Spleen (tissue), 11 donors: ENCODE data around the gene LDLRAD4. TPM values are rescaled to one million over a fixed set of nuclear protein-coding genes. Genes with fewer than 3 reads are reported as not detected.

Experiments used
- DNase-seq: peaks from one replicate; pipeline ENCODE4 v3.0.0-alpha.2; 2020
- H3K27ac ChIP-seq, 8 donors: fragments of 200-600 bp; sonication (generic) in 7 of 8; 1 replicate in 4 of 8; 2 replicates in 4 of 8; pipeline versions ENCODE4 v1.5.0 to v1.8.0; 2016 to 2021; ENCODE audit warnings: inconsistent platforms in 4 of 8, mild to moderate bottlenecking in 4 of 8, moderate library complexity in 1 of 8
- H3K27me3 ChIP-seq, 7 donors: fragments of 200-600 bp; sonication (generic) in 6 of 7; replicated peaks in 1 of 7; 1 replicate in 4 of 7; 2 replicates in 3 of 7; pipeline versions ENCODE4 v1.5.0 to v1.8.0; 2016 to 2021; ENCODE audit warnings: inconsistent platforms in 3 of 7, mild to moderate bottlenecking in 1 of 7
- H3K36me3 ChIP-seq, 6 donors: fragments of 200-600 bp; sonication (generic) in 5 of 6; 1 replicate in 4 of 6; 2 replicates in 2 of 6; pipeline versions ENCODE4 v1.5.0 to v1.8.0; 2016 to 2021; ENCODE audit warnings: inconsistent platforms in 2 of 6
- H3K4me1 ChIP-seq, 6 donors: fragments of 200-600 bp; sonication (generic) in 5 of 6; 1 replicate in 3 of 6; 2 replicates in 3 of 6; pipeline versions ENCODE4 v1.5.0 to v1.8.0; 2016 to 2021; ENCODE audit warnings: inconsistent platforms in 3 of 6
- H3K4me3 ChIP-seq, 8 donors: fragments of 200-600 bp; sonication (generic) in 7 of 8; 1 replicate in 4 of 8; 2 replicates in 4 of 8; pipeline versions ENCODE4 v1.5.0 to v1.8.0; 2016 to 2021; ENCODE audit warnings: inconsistent platforms in 4 of 8, mild to moderate bottlenecking in 4 of 8, moderate library complexity in 2 of 8
- H3K9me3 ChIP-seq, 8 donors: fragments of 200-600 bp; sonication (generic) in 7 of 8; 1 replicate in 4 of 8; 2 replicates in 4 of 8; pipeline versions ENCODE4 v1.5.0 to v1.8.0; 2016 to 2021; ENCODE audit warnings: inconsistent platforms in 4 of 8
- POLR2A ChIP-seq, 3 donors: fragments of 450-650 bp; IDR thresholded peaks; one replicate each; pipeline ENCODE4 v1.5.1; 2017; ENCODE audit warnings: antibody characterized with exemption in 3 of 3, mild to moderate bottlenecking in 1 of 3
- POLR2AphosphoS5 ChIP-seq, 3 donors: sonication (generic); formaldehyde crosslinking; IDR thresholded peaks; one replicate each; pipeline ENCODE4 v1.5.1; 2017; ENCODE audit warnings: antibody characterized with exemption in 3 of 3
- WGBS, 5 donors: extraction: QIAGEN DNeasy Blood & Tissue Kit in 3 of 5; methylation state at CpG; one replicate each; pipeline versions ENCODE4 v1.1.5 to v1.1.7; 2013 to 2018; 5-methylcytosine and 5-hydroxymethylcytosine counted together
- intact Hi-C: fragments of 100-400 bp; cut with DNase I; formaldehyde crosslinking; loops from one replicate; pipeline ENCODE4 v1.15.0; 2023; ENCODE audit warnings: low total_unique reads
- polyA plus RNA-seq, 3 donors: library from polyadenylated mRNA; stranded (reverse); fragments of 200-250 nt; gene quantifications; one replicate each; pipeline ENCODE4 v1.2.1, GENCODE V29; 2013
- total RNA-seq, 7 donors: library from RNA; depleted of rRNA in 3 of 7; stranded (reverse); fragments of >200 nt in 3 of 7; fragmentation: NEBNext Ultra II Directional in 4 of 7; extraction: Animal tissue kit (Norgen Biotek cat#: 25700) in 4 of 7; gene quantifications; one replicate each; pipeline versions ENCODE4 v1.1.0 to v1.2.1, GENCODE V29; 2016 to 2021
- TF ChIP-seq, protein P1 (sequence below), 11 experiments: fragments of 200-600 bp in 7 of 11; fragments of 450-650 bp in 4 of 11; sonication (generic) in 4 of 11; IDR thresholded peaks in 8 of 11; conservative IDR thresholded peaks in 3 of 11; 1 replicate in 7 of 11; 2 replicates in 4 of 11; pipeline versions ENCODE4 v1.4.0 to v1.8.0; 2016 to 2021; ENCODE audit warnings: antibody characterized with exemption in 11 of 11, inconsistent platforms in 4 of 11, mild to moderate bottlenecking in 1 of 11
- donor health status: healthy with polysubstance abuse.
- donor health status: DM: no; HTN: no; CAD: no; lungs with moderate emphysema.
- donor health status: DM: no; HTN: no; CAD: no.
- donor health status: Bipolar disorder and iron deficiency.
- donor health status: healthy.
- donor health status: DM: no; HTN: no; CAD: no.
- donor health status: DM: yes; HTN: yes; CAD: no.

LDLRAD4 gene
- total and polyA plus RNA-seq, 10 donors, result 4.5 to 80.8 (median 46.4) TPM

DNA sequence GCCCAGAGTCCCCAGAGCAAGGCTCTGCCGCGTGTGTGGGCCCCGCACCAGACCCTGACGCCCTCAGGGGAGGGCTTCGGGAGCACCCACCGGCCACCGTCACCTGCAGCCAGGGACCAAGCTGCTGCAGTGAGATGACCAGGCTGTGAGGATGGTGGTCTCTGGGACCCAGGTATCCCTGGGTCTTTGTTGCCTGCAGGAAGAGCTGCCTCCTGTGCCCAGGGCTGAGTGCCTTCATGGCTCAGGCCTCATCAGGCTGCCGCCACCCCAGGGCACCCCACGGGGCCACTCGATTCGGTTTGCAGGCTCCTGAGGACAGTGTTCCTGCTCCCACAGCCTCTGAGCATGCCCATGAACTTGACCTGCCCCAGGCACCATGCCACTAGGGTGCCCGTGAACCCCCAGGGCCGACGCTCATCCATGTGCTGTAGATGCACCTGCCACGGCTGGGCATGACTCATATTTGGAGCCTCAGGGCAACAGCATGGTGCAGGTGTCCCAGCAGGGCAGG is 398.0 kb downstream of the LDLRAD4 start:
- WGBS, 5 donors, result 73 to 93% (median 87%) methylated on average over 5 to 15 of the region's 15 CpGs
- TF ChIP-seq POLR2AphosphoS5 (IDR thresholded peaks at IDR 0.05) (no peak), POLR2A (IDR thresholded peaks at IDR 0.05) (no peak)
- TF ChIP-seq, protein P1, sequence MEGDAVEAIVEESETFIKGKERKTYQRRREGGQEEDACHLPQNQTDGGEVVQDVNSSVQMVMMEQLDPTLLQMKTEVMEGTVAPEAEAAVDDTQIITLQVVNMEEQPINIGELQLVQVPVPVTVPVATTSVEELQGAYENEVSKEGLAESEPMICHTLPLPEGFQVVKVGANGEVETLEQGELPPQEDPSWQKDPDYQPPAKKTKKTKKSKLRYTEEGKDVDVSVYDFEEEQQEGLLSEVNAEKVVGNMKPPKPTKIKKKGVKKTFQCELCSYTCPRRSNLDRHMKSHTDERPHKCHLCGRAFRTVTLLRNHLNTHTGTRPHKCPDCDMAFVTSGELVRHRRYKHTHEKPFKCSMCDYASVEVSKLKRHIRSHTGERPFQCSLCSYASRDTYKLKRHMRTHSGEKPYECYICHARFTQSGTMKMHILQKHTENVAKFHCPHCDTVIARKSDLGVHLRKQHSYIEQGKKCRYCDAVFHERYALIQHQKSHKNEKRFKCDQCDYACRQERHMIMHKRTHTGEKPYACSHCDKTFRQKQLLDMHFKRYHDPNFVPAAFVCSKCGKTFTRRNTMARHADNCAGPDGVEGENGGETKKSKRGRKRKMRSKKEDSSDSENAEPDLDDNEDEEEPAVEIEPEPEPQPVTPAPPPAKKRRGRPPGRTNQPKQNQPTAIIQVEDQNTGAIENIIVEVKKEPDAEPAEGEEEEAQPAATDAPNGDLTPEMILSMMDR (IDR thresholded peaks at IDR 0.05 in 8 of 11, conservative IDR thresholded peaks at IDR 0.05 in 3 of 11), result no peak
- Histone ChIP-seq H3K27ac (no peak overlapping the region), H3K27me3 (peaks cover 0 to 6% (median 0%) of the 10 kb centered on the region in 7 donors), H3K4me3 (no peak overlapping the region), H3K9me3 (no peaks in the 10 kb centered on the region), H3K36me3 (peaks cover 0 to 9% (median 2%) of the 10 kb centered on the region in 6 donors), H3K4me1 (peaks cover 28 to 69% (median 54%) of the 10 kb centered on the region in 6 donors)
- intact Hi-C loops, result no loop called here
- peak; percentile 73 for DNase-seq

DNA sequence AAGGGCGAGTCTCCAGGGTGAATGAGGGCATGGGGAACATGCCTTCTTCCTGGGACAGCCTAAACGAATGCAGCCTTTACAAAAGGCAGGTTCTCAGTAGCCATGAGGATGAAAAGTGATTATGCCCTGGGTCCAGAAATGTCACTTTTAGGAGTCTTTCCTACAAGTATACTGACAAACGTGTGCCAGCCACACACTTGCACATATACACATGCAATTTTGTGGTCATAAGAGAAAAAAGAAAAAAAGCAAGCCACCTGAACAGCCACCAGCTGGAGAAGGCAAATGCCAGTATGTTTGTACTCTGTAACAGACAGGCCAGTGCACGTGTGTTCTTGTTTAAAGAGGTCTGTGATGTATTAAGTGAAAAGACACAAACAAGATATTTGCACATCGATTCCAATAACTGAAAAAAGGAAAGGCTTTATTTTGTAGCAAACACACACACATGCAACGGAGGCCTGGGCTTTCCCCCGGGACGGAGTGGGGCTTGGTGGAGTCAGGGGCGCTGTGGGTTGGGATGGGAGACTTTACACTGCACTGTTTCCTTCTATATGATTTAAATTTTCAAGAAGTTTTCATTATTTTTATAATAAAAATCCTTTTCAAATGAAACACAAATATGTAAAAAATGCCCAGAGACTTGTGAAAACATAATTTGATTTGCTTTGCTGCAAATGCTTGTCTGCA is 399.4 kb downstream of the LDLRAD4 start:
- intact Hi-C loops, result no loop called here
- no peaks in the 10 kb centered on the region for H3K27me3 ChIP-seq
- peaks cover 20 to 55% (median 40%) of the 10 kb centered on the region in 6 donors for H3K4me1 ChIP-seq
- no peak overlapping the region for H3K4me3 ChIP-seq
- no peak overlapping the region for H3K27ac ChIP-seq
- DNase-seq, result no peak
- TF ChIP-seq POLR2AphosphoS5 (IDR thresholded peaks at IDR 0.05) (no peak), POLR2A (IDR thresholded peaks at IDR 0.05) (no peak)
- TF ChIP-seq, protein P1 (IDR thresholded peaks at IDR 0.05 in 8 of 11, conservative IDR thresholded peaks at IDR 0.05 in 3 of 11), result no peak
- peaks cover 0 to 22% (median 3%) of the 10 kb centered on the region in 6 donors for H3K36me3 ChIP-seq
- WGBS, 5 donors, result 71 to 84% (median 74%) methylated on average over 9 of the region's 9 CpGs
- H3K9me3 ChIP-seq, result no peaks in the 10 kb centered on the region

DNA sequence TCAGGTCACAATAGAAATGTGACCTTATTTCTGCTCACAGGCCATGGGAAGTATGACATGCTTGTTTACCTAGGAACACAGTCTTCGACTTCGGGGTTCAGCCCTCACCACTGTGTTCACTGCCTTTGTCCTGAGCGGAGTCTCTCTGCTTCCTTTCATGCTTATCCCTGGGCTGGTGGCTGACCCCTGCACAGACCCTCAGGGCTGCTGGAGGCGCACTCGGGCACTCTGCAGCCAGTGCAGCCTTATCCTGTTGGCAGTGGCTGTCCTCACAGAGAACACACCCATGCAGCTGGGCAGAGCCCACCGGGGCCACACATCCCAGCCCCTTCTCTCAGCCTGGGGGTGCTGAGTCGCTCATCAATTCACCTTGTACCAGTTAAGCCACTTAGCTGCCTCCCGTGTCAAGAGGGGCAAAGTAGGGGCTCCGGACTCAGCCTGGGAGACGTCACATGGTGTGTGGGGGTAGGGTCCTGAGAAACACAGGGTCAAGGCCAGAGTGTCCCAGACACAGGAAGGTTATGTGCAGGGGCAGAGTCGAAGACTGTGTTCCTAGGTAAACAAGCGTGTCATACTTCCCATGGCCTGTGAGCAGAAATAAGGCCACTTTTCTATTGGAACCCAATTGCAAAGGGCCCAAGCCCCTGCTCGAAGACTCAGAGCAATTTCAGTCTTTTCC is 400.3 kb downstream of the LDLRAD4 start:
- no peak for TF ChIP-seq POLR2A (IDR thresholded peaks at IDR 0.05)
- TF ChIP-seq POLR2AphosphoS5 (IDR thresholded peaks at IDR 0.05), result no peak
- TF ChIP-seq, protein P1 (IDR thresholded peaks at IDR 0.05 in 8 of 11, conservative IDR thresholded peaks at IDR 0.05 in 3 of 11), result no peak
- 76 to 89% (median 82%) methylated on average over 11 to 13 of the region's 13 CpGs for whole genome bisulfite sequencing, 5 donors
- intact Hi-C loops, result no loop called here
- H3K36me3 ChIP-seq, result peaks cover 0 to 30% (median 5%) of the 10 kb centered on the region in 6 donors
- DNase-seq, result peak; percentile 67
- no peaks in the 10 kb centered on the region for H3K27me3 ChIP-seq
- H3K4me1 ChIP-seq, result peaks cover 14 to 46% (median 31%) of the 10 kb centered on the region in 6 donors
- no peaks in the 10 kb centered on the region for H3K9me3 ChIP-seq
- no peak overlapping the region for H3K4me3 ChIP-seq
- H3K27ac ChIP-seq, result no peak overlapping the region
